Epidermal melanocyte (primary cell): ENCODE data around the gene ZCWPW1.
"Not testable (repeated sequence)": the region's sequence is repeated elsewhere in the genome, so short reads cannot be mapped to it uniquely, and the experiment has no call there.

Experiments used
- DNase-seq: peaks from one replicate; pipeline ENCODE4 v3.0.0; 2011; ENCODE audit warnings: low spot score; ENCODE audit not compliant: insufficient read length

Gene ZCWPW1

GRCh38 chr7:100455206-100455605, 26.7 kb upstream of the ZCWPW1 start:
- no peak for DNase-seq

GRCh38 chr7:100453854-100454253, 25.4 kb upstream of the ZCWPW1 start:
- not testable (repeated sequence) for DNase-seq

- no peak for DNase-seq
Measured at GRCh38 chr7:100452513-100452912, 24.0 kb upstream of the ZCWPW1 start.

- DNase-seq = no peak
Measured at GRCh38 chr7:100449190-100449795, 20.8 kb upstream of the ZCWPW1 start.

- not testable (repeated sequence) for DNase-seq
Measured at GRCh38 chr7:100447363-100447762, 18.9 kb upstream of the ZCWPW1 start.

GRCh38 chr7:100446040-100446439, 17.5 kb upstream of the ZCWPW1 start:
- DNase-seq = no peak

GRCh38 chr7:100444311-100445278, 16.1 kb upstream of the ZCWPW1 start:
- DNase-seq = no peak

- DNase-seq = no peak
Measured at GRCh38 chr7:100443096-100443840, 14.8 kb upstream of the ZCWPW1 start.

- DNase-seq = no peak
Measured at GRCh38 chr7:100441641-100442535, 13.4 kb upstream of the ZCWPW1 start.

- not testable (repeated sequence) for DNase-seq
Measured at GRCh38 chr7:100439244-100439643, 10.7 kb upstream of the ZCWPW1 start.

GRCh38 chr7:100438731-100439130, 10.2 kb upstream of the ZCWPW1 start:
- not testable (repeated sequence) for DNase-seq

- DNase-seq = no peak
Measured at GRCh38 chr7:100438172-100438571, 9.7 kb upstream of the ZCWPW1 start.

- DNase-seq = no peak
Measured at GRCh38 chr7:100437150-100438100, 8.9 kb upstream of the ZCWPW1 start.

- no peak for DNase-seq
Measured at GRCh38 chr7:100435401-100436304, 7.2 kb upstream of the ZCWPW1 start.

GRCh38 chr7:100434297-100435144, 6.0 kb upstream of the ZCWPW1 start:
- DNase-seq = no peak

- no peak for DNase-seq
Measured at GRCh38 chr7:100433592-100434296, 5.2 kb upstream of the ZCWPW1 start.

- DNase-seq = no peak
Measured at GRCh38 chr7:100433276-100433591, 4.7 kb upstream of the ZCWPW1 start.
